Kidney (tissue), 14 donors: Measurements from ENCODE around the gene PTPRO. TPM values are rescaled to one million over a fixed set of nuclear protein-coding genes. Genes with fewer than 3 reads are reported as not detected.

ENCODE experiments used
- DNase-seq, 5 donors: peaks; one replicate each; pipeline ENCODE4 v3.0.0-alpha.2; 2013 to 2020
- FAIRE-seq: peaks from 2 replicates; lab custom pipeline; 2012; peaks lifted over from hg19 to GRCh38; lab: Jason Lieb, UNC
- H3K27ac ChIP-seq, 2 donors: one replicate each; pipeline ENCODE4 v1.7.0; 2013; ENCODE audit warnings: low read depth in 2 of 2, low read length in 2 of 2, inconsistent platforms in 1 of 2
- H3K27me3 ChIP-seq: one replicate; pipeline ENCODE4 v1.7.1; 2013; ENCODE audit warnings: low read length, inconsistent platforms; ENCODE audit not compliant: control insufficient read depth, insufficient read depth
- H3K36me3 ChIP-seq, 3 donors: one replicate each; pipeline versions ENCODE4 v1.7.0 to v1.7.1; 2013; ENCODE audit warnings: low read length in 3 of 3, control low read depth in 1 of 3, inconsistent platforms in 1 of 3; ENCODE audit not compliant: insufficient read depth in 3 of 3, control insufficient read depth in 2 of 3
- H3K4me1 ChIP-seq, 3 donors: one replicate each; pipeline versions ENCODE4 v1.7.0 to v1.7.1; 2013; ENCODE audit warnings: low read length in 3 of 3, inconsistent platforms in 1 of 3, low read depth in 1 of 3; ENCODE audit not compliant: control insufficient read depth in 2 of 3, insufficient read depth in 2 of 3
- H3K4me3 ChIP-seq, 3 donors: one replicate each; pipeline versions ENCODE4 v1.7.0 to v1.8.1; 2013; ENCODE audit warnings: low read length in 3 of 3, control low read depth in 1 of 3, inconsistent platforms in 1 of 3
- H3K9ac ChIP-seq, 3 donors: one replicate each; pipeline versions ENCODE4 v1.7.0 to v1.7.1; 2013; ENCODE audit warnings: low read length in 3 of 3, control low read depth in 1 of 3, inconsistent platforms in 1 of 3
- H3K9me3 ChIP-seq, 3 donors: one replicate each; pipeline versions ENCODE4 v1.7.0 to v1.7.1; 2013; ENCODE audit warnings: low read length in 3 of 3, control low read depth in 1 of 3, inconsistent platforms in 1 of 3; ENCODE audit not compliant: control insufficient read depth in 2 of 3, insufficient read depth in 1 of 3
- intact Hi-C: fragments of 100-400 bp; cut with DNase I; formaldehyde crosslinking; loops from one replicate; pipeline ENCODE4 v1.11.1; 2022
- polyA plus RNA-seq: library from polyadenylated mRNA; stranded (reverse); fragments of 350-450 nt; fragmentation: Illumina TruSeq; extraction: RNeasy Lipid Tissue Mini Kit (QIAGEN cat#74804); gene quantifications from one replicate; pipeline ENCODE4 v1.2.3, GENCODE V29; 2014; ENCODE audit warnings: low read depth, low replicate concordance; ENCODE audit not compliant: insufficient read depth
- total RNA-seq: library from RNA; stranded (reverse); fragmentation: NEBNext Ultra II Directional; extraction: Animal tissue kit (Norgen Biotek cat#: 25700); gene quantifications from one replicate; pipeline ENCODE4 v1.2.1, GENCODE V29; 2021
- TF ChIP-seq, protein P1 (sequence below): IDR thresholded peaks from 3 replicates; pipeline ENCODE4 v1.5.1; 2012; ENCODE audit warnings: mild to moderate bottlenecking, moderate library complexity, borderline replicate concordance; ENCODE audit not compliant: insufficient read depth; ENCODE audit errors: extremely low read depth
- donor health status: control.
- donor health status: control.
- donor health status: control.
- donor health status: control.
- donor health status: control.
- donor health status: DM: yes; HTN: yes; CAD: no.
- donor health status: Normal renal cell carcinoma (clear cell type).

The PTPRO gene
- total and polyA plus RNA-seq, 2 donors from 2014 or later: 4.6 to 44.0 TPM

DNA sequence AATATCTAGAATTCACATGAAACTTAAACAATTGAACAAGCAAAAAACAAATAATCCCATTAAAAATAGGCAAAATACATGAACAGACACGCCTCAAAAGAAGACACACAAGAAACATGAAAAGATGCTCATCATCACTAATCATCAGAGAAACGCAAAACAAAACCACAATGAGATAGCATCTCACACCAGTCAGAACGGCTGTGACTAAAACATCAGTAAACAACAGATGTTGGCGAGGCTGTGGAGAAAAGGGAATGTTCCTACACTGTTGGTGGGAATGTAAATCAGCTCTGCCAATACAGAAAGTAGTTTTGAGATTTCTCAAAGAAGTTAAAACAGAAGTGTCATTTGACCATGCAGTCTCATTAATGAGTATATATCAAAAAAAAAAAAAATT lies 121.3 kb downstream of the PTPRO start:
- DNase-seq (no peak), FAIRE-seq (no peak)
- Histone ChIP-seq H3K4me1 (no peaks in the 10 kb centered on the region), H3K4me3 (no peak overlapping the region), H3K27me3 (no peaks in the 10 kb centered on the region), H3K9me3 (no peaks in the 10 kb centered on the region), H3K9ac (no peak overlapping the region), H3K27ac (no peak overlapping the region), H3K36me3 (no peaks in the 10 kb centered on the region)
- intact Hi-C loops: no loop called here
- TF ChIP-seq, protein P1, sequence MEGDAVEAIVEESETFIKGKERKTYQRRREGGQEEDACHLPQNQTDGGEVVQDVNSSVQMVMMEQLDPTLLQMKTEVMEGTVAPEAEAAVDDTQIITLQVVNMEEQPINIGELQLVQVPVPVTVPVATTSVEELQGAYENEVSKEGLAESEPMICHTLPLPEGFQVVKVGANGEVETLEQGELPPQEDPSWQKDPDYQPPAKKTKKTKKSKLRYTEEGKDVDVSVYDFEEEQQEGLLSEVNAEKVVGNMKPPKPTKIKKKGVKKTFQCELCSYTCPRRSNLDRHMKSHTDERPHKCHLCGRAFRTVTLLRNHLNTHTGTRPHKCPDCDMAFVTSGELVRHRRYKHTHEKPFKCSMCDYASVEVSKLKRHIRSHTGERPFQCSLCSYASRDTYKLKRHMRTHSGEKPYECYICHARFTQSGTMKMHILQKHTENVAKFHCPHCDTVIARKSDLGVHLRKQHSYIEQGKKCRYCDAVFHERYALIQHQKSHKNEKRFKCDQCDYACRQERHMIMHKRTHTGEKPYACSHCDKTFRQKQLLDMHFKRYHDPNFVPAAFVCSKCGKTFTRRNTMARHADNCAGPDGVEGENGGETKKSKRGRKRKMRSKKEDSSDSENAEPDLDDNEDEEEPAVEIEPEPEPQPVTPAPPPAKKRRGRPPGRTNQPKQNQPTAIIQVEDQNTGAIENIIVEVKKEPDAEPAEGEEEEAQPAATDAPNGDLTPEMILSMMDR: no peak

DNA sequence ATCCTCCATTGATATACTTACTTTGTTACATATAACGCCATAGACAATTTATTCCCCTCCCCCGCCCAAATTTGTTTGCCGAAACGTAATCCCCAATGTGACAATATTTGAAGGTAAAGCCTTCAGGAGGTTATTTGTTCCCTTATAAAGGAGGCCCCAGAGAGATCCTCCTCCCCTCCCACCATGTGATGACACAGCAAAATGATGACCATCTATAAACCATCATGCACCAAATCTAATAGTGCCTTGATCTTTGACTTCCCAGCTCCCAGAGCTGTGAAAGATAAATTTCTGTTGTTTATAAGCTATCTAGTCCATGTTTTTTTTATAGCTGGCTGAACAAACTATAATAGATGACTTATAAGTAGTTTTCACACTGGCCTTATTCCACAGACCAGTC lies 122.2 kb downstream of the PTPRO start:
- Histone ChIP-seq H3K36me3 (no peaks in the 10 kb centered on the region), H3K4me3 (no peak overlapping the region), H3K9me3 (no peaks in the 10 kb centered on the region), H3K9ac (no peak overlapping the region), H3K27me3 (no peaks in the 10 kb centered on the region), H3K27ac (no peak overlapping the region), H3K4me1 (no peaks in the 10 kb centered on the region)
- TF ChIP-seq, protein P1: no peak
- no peak for DNase-seq
- FAIRE-seq: no peak
- intact Hi-C loops: no loop called here

DNA sequence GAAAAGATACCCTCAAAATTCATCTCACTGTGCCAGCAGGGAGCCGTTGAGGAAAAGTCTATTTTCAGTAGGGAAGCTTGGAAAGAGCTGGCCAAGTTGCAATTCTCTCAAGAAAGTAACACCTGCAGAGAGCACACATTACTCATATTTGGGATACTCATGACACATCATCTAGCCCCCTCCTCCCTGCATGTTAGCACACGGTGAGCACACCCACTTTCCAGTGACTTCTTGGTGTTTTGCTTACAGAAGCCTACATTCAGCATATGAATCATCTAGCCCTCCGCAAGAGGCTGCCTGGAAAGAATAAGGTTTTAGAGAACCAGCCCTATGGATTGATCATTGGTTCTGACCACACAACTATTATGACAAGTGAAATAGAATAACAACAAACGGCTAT lies 124.5 kb downstream of the PTPRO start:
- FAIRE-seq: no peak
- intact Hi-C loops: no loop called here
- no peaks in the 10 kb centered on the region for H3K36me3 ChIP-seq

More for the DNA sequence above, 124.5 kb downstream of the PTPRO start:
- Histone ChIP-seq H3K9me3 (no peaks in the 10 kb centered on the region), H3K4me3 (no peak overlapping the region), H3K4me1 (no peaks in the 10 kb centered on the region), H3K27ac (no peak overlapping the region), H3K27me3 (no peaks in the 10 kb centered on the region), H3K9ac (no peak overlapping the region)
- TF ChIP-seq, protein P1: no peak
- DNase-seq: no peak
